ENCODE measurements around the gene TOMM20L.

The TOMM20L gene

GRCh38 chr14:58455593-58456265 is 60.0 kb downstream of the TOMM20L start:
- Histone ChIP-seq H3K4me3 (ENCODE audit: low read length, poor library complexity, severe bottlenecking) (no peak overlapping the region), H4K20me1 (ENCODE audit: insufficient read depth, low read length, poor library complexity, severe bottlenecking) (no peaks in the 10 kb centered on the region), H3K9ac (ENCODE audit: low read depth, low read length, poor library complexity, severe bottlenecking) (no peak overlapping the region), H3K4me1 (ENCODE audit: insufficient read depth, low read length, poor library complexity, severe bottlenecking) (no peaks in the 10 kb centered on the region), H3F3A (ENCODE audit: low read depth) (no peaks in the 10 kb centered on the region), H2AFZ (ENCODE audit: low read length) (no peak overlapping the region), H3K79me2 (ENCODE audit: insufficient read depth, low read length) (no peaks in the 10 kb centered on the region), H3K9me2 (replicated peaks; ENCODE audit: low read depth, low read length) (no peaks in the 10 kb centered on the region), H3K4me2 (ENCODE audit: low read depth, low read length, poor library complexity, severe bottlenecking) (no peak overlapping the region), H3K9me3 (ENCODE audit: insufficient read depth, low read depth, low read length) (no peaks in the 10 kb centered on the region), H3K27me3 (ENCODE audit: insufficient read depth, low read length, poor library complexity, severe bottlenecking) (no peaks in the 10 kb centered on the region), H3K36me3 (ENCODE audit: insufficient read depth, low read length) (peaks cover 71% of the 10 kb centered on the region; the same call in 1 of the 2 replicates)
- TF ChIP-seq EZH2phosphoT487 (IDR thresholded peaks at IDR 0.05; ENCODE audit: borderline replicate concordance) = no peak
- no peak for TF ChIP-seq CTCF (conservative IDR thresholded peaks at IDR 0.05; ENCODE audit: low read length)
